Measurements from ENCODE around the gene CCDC92.

DNA sequence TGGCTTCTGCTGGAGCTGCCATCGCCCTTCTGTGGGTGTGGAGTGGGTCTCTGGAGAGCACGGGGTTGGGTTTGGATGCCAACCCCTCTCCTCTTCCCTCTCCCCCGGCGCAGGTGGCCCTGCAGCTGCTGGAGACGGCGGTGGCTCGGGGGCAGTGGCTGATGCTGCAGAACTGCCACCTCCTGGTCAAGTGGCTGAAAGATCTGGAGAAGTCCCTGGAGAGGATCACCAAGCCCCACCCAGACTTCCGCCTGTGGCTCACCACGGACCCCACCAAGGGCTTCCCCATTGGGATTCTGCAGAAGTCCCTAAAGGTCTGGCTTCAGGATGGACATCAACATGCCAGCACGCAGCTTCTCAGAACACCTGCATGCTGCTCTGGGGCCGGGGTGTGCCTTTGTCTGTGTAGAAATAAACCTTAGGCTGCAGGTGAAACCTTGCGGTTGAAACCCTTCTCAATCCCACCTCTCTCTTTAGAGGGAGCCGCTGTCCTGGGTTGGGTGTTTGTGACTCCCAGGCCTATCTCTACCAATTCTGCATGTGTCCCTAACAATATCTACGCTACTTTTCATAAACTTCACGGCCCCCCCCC lies 44.3 kb downstream of the CCDC92 start:
- TF ChIP-seq CTCF (IDR thresholded peaks at IDR 0.05) (no peak), EP300 (IDR thresholded peaks at IDR 0.05) (no peak), POLR2A (IDR thresholded peaks at IDR 0.05) (no peak), POLR2AphosphoS5 (IDR thresholded peaks at IDR 0.05) (no peak)
